HAP-1 (cell line): ENCODE results near the gene TREH.

Experiments used
- DNase-seq, 2 experiments: peaks; one replicate each; pipeline ENCODE4 v3.0.0-alpha.2; 2016 to 2020; ENCODE audit warnings: low spot score in 2 of 2
- H3K27me3 ChIP-seq: fragments of 250-450 bp; sonication (Bioruptor Pico); 2 replicates; pipeline ENCODE4 v1.5.1; 2020; ENCODE audit warnings: low read depth, mild to moderate bottlenecking, moderate library complexity
- H3K36me3 ChIP-seq: fragments of 250-450 bp; sonication (Bioruptor Pico); replicated peaks from 2 replicates; pipeline ENCODE4 v1.5.1; 2020; ENCODE audit warnings: mild to moderate bottlenecking
- H3K4me1 ChIP-seq: fragments of 250-450 bp; sonication (Bioruptor Pico); 2 replicates; pipeline ENCODE4 v1.5.1; 2020; ENCODE audit warnings: mild to moderate bottlenecking
- H3K4me3 ChIP-seq: fragments of 250-450 bp; sonication (Bioruptor Pico); 2 replicates; pipeline ENCODE4 v1.5.1; 2020; ENCODE audit warnings: mild to moderate bottlenecking, moderate library complexity
- H3K9me3 ChIP-seq: fragments of 250-450 bp; sonication (Bioruptor Pico); 2 replicates; pipeline ENCODE4 v1.5.1; 2020; ENCODE audit warnings: mild to moderate bottlenecking, moderate library complexity
- in situ Hi-C: fragments of 300-500 bp; cut with MboI; formaldehyde crosslinking; loops from 3 replicates; pipeline ENCODE4 v1.14.3; 2020; ENCODE audit warnings: low sequenced_read_pairs, inconsistent platforms, mixed read lengths

The TREH gene

DNA sequence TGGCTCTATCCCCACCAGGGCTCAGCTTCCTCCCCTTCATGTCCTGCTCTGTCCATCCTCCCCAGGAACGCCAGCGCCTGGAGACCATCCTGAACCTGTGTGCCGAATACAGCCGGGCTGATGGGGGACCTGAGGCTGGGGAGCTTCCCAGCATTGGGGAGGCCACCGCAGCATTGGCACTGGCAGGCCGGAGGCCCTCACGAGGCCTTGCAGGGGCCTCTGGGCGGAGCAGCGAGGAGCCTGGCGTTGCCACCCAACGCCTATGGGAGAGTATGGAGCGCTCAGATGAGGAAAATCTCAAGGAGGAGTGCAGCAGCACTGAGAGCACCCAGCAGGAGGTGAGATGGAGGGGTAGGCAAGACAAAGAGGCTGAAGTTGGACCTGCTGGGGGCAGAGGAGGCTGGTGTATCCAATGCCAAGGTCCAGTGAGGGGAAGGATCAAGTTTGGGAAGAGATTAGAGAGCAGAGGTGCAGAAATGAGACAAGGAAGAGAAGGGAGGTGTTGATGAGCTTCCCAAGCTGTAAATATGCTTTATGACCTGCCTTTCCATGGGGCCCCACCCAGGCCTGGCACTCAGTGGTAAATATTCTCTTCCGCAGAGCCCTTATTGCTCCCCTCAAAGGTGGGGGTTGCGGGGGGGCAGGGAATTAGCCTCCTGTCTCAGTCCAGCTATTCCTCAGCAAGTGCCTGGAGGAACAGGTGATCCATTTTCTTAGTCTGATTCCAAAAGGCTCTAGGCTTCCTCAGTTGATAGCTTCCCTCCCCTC is 48.1 kb downstream of the TREH start:
- peaks cover 5% of the 10 kb centered on the region for H3K36me3 ChIP-seq
- no peaks in the 10 kb centered on the region for H3K4me1 ChIP-seq
- in situ Hi-C loops: no loop called here
- no peaks in the 10 kb centered on the region for H3K9me3 ChIP-seq
- DNase-seq: no peak
- H3K4me3 ChIP-seq: no peak overlapping the region
- H3K27me3 ChIP-seq: no peaks in the 10 kb centered on the region

GRCh38 chr11:118629761-118630661 is 49.4 kb downstream of the TREH start:
- no peak overlapping the region for H3K4me3 ChIP-seq
- no peak for DNase-seq
- peaks cover 6% of the 10 kb centered on the region for H3K36me3 ChIP-seq
- H3K4me1 ChIP-seq: no peaks in the 10 kb centered on the region
- H3K9me3 ChIP-seq: no peaks in the 10 kb centered on the region
- in situ Hi-C loops: no loop called here
- H3K27me3 ChIP-seq: no peaks in the 10 kb centered on the region

- Histone ChIP-seq H3K27me3 (no peaks in the 10 kb centered on the region), H3K36me3 (peaks cover 7% of the 10 kb centered on the region), H3K9me3 (no peaks in the 10 kb centered on the region), H3K4me3 (no peak overlapping the region), H3K4me1 (no peaks in the 10 kb centered on the region)
- DNase-seq: no peak
- in situ Hi-C loops: no loop called here
Measured at GRCh38 chr11:118628861-118629549, 50.4 kb downstream of the TREH start.

GRCh38 chr11:118628432-118628831 is 51.0 kb downstream of the TREH start:
- no peaks in the 10 kb centered on the region for H3K4me1 ChIP-seq
- DNase-seq: no peak
- in situ Hi-C loops: no loop called here
- no peaks in the 10 kb centered on the region for H3K27me3 ChIP-seq
- no peaks in the 10 kb centered on the region for H3K9me3 ChIP-seq
- no peak overlapping the region for H3K4me3 ChIP-seq
- H3K36me3 ChIP-seq: peaks cover 7% of the 10 kb centered on the region

DNA sequence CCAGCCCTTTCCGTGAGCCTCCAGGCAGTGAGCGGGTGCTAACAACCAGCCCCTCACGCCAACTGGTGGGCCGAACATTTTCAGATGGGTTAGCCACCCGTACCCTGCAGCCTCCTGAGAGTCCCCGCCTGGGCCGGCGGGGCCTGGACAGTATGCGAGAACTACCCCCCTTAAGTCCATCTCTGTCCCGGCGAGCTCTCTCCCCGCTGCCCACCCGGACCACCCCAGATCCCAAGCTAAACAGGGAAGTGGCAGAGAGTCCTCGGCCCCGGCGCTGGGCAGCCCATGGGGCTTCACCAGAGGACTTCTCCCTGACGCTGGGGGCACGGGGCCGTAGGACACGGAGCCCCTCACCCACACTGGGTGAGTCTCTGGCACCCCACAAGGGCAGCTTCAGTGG is 51.4 kb downstream of the TREH start:
- Histone ChIP-seq H3K9me3 (no peaks in the 10 kb centered on the region), H3K36me3 (peaks cover 7% of the 10 kb centered on the region), H3K4me3 (no peak overlapping the region), H3K4me1 (no peaks in the 10 kb centered on the region), H3K27me3 (no peaks in the 10 kb centered on the region)
- in situ Hi-C loops: no loop called here
- no peak for DNase-seq

GRCh38 chr11:118627566-118627965 is 51.9 kb downstream of the TREH start:
- H3K4me1 ChIP-seq: no peaks in the 10 kb centered on the region
- no peak for DNase-seq
- in situ Hi-C loops: no loop called here
- no peaks in the 10 kb centered on the region for H3K27me3 ChIP-seq
- H3K36me3 ChIP-seq: peaks cover 7% of the 10 kb centered on the region
- H3K4me3 ChIP-seq: no peak overlapping the region
- no peaks in the 10 kb centered on the region for H3K9me3 ChIP-seq

GRCh38 chr11:118625976-118626375 is 53.5 kb downstream of the TREH start:
- H3K36me3 ChIP-seq: peaks cover 7% of the 10 kb centered on the region
- no peak for DNase-seq
- peaks cover 6% of the 10 kb centered on the region for H3K4me1 ChIP-seq
- H3K4me3 ChIP-seq: no peak overlapping the region
- no peaks in the 10 kb centered on the region for H3K9me3 ChIP-seq
- H3K27me3 ChIP-seq: no peaks in the 10 kb centered on the region
- in situ Hi-C loops: no loop called here

DNA sequence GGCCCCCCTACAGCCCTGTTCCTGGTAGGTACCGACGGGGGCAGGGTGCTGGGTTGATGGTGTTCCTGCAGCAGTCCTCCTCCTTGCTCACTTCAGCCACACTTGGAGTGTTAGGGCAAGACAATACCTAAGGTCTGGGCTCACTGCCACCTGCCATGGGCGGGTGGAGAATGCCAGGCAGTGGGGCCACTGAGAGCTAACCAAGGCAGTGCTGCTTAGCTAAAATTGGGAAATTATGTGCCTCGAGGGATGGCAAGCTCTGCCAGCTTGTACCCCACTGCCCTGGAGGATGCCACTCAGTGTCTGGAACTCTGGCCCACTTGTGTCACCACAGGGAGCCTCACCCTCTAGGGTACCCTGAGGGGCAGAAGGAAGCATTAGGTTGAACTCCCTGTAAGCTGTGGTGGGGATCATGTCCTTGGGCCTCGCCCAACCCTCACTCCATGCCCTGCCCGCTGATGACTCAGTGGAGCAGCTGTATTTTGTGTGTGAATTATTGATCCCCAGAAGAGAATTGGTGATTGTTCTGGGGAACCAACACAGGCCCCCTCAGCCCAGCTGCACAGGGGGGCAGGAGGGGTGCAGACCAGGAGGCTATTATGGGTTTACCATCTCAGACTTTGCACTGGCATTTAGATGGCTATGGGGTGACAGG is 54.3 kb downstream of the TREH start:
- no peaks in the 10 kb centered on the region for H3K9me3 ChIP-seq
- H3K4me1 ChIP-seq: peaks cover 11% of the 10 kb centered on the region
- no peaks in the 10 kb centered on the region for H3K27me3 ChIP-seq
- no peak for DNase-seq
- in situ Hi-C loops: no loop called here
- H3K4me3 ChIP-seq: no peak overlapping the region
- H3K36me3 ChIP-seq: peaks cover 7% of the 10 kb centered on the region

GRCh38 chr11:118623269-118623655 is 56.2 kb downstream of the TREH start:
- peak in 1 of 2 experiments; percentile 47 for DNase-seq
- Histone ChIP-seq H3K4me3 (no peak overlapping the region), H3K4me1 (peaks cover 11% of the 10 kb centered on the region)

DNA sequence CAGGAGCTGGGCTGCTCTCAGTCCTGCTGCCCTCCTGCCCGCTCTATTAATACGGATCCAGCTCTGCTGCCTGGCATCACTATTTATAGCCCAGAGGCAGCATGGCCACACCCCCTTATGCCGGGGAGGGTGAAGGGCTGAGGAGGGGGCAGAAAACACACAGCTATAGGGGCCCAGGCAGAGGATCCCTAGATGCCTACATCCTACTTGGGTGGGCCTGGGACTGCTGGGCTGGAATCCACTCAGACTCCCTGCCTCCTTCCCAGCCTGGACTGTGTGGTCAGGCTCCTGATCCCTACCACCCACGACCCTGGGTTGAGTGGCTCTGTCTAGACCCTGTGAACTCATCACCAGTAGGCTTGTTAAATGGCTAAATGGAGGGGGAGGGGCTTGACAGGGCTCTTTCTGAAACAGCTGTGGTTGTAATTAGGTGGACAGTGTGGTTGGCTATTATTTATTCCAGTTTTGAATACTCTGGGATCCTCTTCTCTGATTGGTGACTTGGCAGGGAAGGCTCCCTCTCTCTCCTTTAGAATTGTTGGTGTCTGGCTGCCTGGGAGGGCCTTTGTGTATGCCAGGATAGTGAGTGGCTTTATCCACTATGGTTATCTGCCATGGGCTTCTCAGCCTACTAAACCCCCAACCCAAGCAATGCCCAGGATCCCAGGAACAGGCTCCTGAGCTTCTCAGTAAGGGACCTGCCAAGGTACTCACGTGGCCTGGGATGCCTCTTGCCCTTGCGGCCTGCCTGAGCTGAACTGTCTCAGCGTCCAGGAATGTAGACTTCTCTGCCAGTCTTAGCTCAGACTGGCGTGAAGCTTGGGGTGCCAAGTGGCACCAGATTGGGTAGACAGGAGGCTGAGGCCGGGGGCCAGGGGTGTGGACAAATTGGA is 56.8 kb downstream of the TREH start:
- Histone ChIP-seq H3K4me3 (no peak overlapping the region), H3K36me3 (peaks cover 4% of the 10 kb centered on the region; the same call in 1 of the 2 replicates), H3K9me3 (no peaks in the 10 kb centered on the region), H3K4me1 (peaks cover 11% of the 10 kb centered on the region), H3K27me3 (no peaks in the 10 kb centered on the region)
- DNase-seq: peak; percentile 13 to 61
- in situ Hi-C loops: no loop called here

More at GRCh38 chr11:118623269-118623655, 56.2 kb downstream of the TREH start:
- H3K36me3 ChIP-seq: peaks cover 4% of the 10 kb centered on the region
- no peaks in the 10 kb centered on the region for H3K27me3 ChIP-seq
- in situ Hi-C loops: no loop called here
- no peaks in the 10 kb centered on the region for H3K9me3 ChIP-seq

DNA sequence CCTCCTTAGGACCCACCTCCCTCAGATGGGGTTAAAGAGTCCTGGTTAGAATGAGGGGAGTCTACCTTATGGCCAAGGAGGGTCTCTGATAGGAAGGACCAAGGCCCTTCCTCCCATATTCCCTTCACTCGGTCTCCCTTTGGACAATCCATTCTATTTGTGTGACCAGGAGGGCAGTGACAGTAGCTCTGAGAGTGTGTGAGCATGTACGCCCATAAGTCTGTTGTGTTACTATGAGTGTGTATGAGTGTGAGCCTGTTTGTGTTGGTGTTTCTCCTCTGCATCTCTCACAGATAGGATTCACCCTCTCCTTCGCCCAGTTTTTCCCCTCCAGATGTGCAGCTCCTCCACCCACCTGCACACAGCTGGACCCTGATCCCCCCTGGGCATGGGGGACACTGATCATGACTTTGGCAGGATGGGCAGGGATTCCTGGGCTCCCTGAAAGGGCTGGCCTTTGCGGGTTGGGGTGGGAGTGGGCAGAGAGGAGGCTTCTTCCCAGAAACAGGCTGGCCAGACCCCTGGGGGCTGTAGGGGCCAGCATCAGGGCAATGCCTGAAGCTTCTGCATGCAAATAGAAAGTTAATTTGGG is 57.6 kb downstream of the TREH start:
- Histone ChIP-seq H3K9me3 (no peaks in the 10 kb centered on the region), H3K4me1 (peaks cover 11% of the 10 kb centered on the region), H3K27me3 (no peaks in the 10 kb centered on the region), H3K36me3 (peaks cover 4% of the 10 kb centered on the region; the same call in 1 of the 2 replicates), H3K4me3 (peak overlapping the region; percentile 56)
- in situ Hi-C loops: no loop called here
- DNase-seq: no peak

DNA sequence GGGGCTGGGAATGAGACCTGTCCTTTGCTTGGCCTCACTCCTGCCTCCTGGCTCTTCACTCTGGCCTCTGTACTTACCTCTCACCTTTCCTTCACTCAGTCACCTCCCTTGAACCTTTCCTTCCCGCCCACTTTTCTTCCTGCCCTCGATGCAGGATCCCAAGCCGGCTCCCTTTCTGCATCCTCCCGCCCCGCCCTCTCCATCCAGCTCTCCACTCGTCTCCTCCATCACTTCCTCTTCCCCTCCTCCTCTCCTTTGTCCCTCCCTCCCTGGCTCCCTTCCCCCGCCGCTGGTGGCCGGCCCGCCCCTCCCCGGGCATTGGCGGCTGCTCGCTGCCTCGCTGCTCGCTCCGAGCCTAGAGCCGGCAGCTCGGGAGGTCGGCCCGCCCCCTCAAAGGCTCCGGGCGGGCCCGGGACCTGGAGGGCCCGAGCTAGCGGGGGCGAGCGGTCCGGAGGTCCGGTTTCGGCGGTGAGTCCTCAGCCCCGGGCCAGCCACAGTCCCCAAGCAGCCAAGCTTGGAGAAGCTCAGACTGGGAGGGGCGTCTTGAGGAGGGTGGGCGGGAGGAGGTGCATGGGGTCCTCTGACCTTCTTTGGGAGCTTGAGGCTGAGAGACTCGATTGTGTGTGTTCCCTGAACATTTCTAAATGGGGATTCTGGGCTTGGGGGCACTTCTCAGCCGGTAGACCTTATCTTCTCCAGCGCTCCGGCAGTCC is 58.2 kb downstream of the TREH start:
- H3K4me1 ChIP-seq: peaks cover 11% of the 10 kb centered on the region
- in situ Hi-C loops: no loop called here
- H3K4me3 ChIP-seq: peak overlapping the region; percentile 56
- H3K27me3 ChIP-seq: no peaks in the 10 kb centered on the region
- H3K36me3 ChIP-seq: peaks cover 4% of the 10 kb centered on the region; the same call in 1 of the 2 replicates
- H3K9me3 ChIP-seq: no peaks in the 10 kb centered on the region
- peak; percentile 89 to 94 for DNase-seq
